Breast epithelium (tissue), 3 donors: ENCODE measurements around the gene MEFV.

Experiments used
- CTCF ChIP-seq, 3 donors: fragments of 450-650 bp; IDR thresholded peaks; one replicate each; pipeline ENCODE4 v1.5.1; 2016 to 2017; ENCODE audit warnings: antibody characterized with exemption in 3 of 3, mild to moderate bottlenecking in 3 of 3, moderate library complexity in 3 of 3
- POLR2A ChIP-seq: fragments of 450-650 bp; IDR thresholded peaks from one replicate; pipeline ENCODE4 v1.6.1; 2016; ENCODE audit warnings: antibody characterized with exemption, mild to moderate bottlenecking, moderate library complexity
- POLR2AphosphoS5 ChIP-seq, 3 donors: sonication (generic); formaldehyde crosslinking; IDR thresholded peaks; one replicate each; pipeline ENCODE4 v1.6.1; 2017; ENCODE audit warnings: antibody characterized with exemption in 3 of 3

GRCh38 chr16:3274947-3275346 lies 18.5 kb upstream of the MEFV start:
- TF ChIP-seq CTCF (IDR thresholded peaks at IDR 0.05), result no peak
- no peak for TF ChIP-seq POLR2A
- no peak for TF ChIP-seq POLR2AphosphoS5 (IDR thresholded peaks at IDR 0.05)
